Trophoblast cell (in vitro differentiated cells and primary cell): ENCODE data around the gene SCYGR3.
A peak's percentile ranks its signal among the peaks of the same experiment; 100 is the strongest.
"Not testable (repeated sequence)": the region's sequence is repeated elsewhere in the genome, so short reads cannot be mapped to it uniquely, and the experiment has no call there.

Experiments used
- DNase-seq, 2 donors: peaks; one replicate each; pipeline ENCODE4 v3.0.0-alpha.2; 2016
- H2AFZ ChIP-seq: 2 replicates; pipeline ENCODE4 v1.6.1; 2013; ENCODE audit warnings: low read length, moderate library complexity, mild to moderate bottlenecking; ENCODE audit not compliant: insufficient read depth, poor library complexity
- H2AK5ac ChIP-seq: 2 replicates; pipeline ENCODE4 v1.6.1; 2013; ENCODE audit warnings: mild to moderate bottlenecking, low read length
- H2BK120ac ChIP-seq: 2 replicates; pipeline ENCODE4 v1.6.1; 2013; ENCODE audit warnings: low read length, mild to moderate bottlenecking, moderate library complexity; ENCODE audit not compliant: insufficient read depth, poor library complexity
- H2BK12ac ChIP-seq: 2 replicates; pipeline ENCODE4 v1.6.1; 2013; ENCODE audit warnings: mild to moderate bottlenecking, low read length, moderate library complexity
- H2BK5ac ChIP-seq: 2 replicates; pipeline ENCODE4 v1.6.1; 2013; ENCODE audit warnings: low read length, low read depth, moderate library complexity, mild to moderate bottlenecking; ENCODE audit not compliant: poor library complexity
- H3K14ac ChIP-seq: 2 replicates; pipeline ENCODE4 v1.6.1; 2013; ENCODE audit warnings: mild to moderate bottlenecking, low read length
- H3K18ac ChIP-seq: 2 replicates; pipeline ENCODE4 v1.6.1; 2013; ENCODE audit warnings: mild to moderate bottlenecking, low read length
- H3K23ac ChIP-seq: 2 replicates; pipeline ENCODE4 v1.6.1; 2013; ENCODE audit warnings: low read length
- H3K27ac ChIP-seq: 2 replicates; pipeline ENCODE4 v1.5.1; 2013; ENCODE audit warnings: low read depth, mild to moderate bottlenecking, inconsistent platforms, low read length, moderate library complexity
- H3K27me3 ChIP-seq: 2 replicates; pipeline ENCODE4 v1.6.1; 2013; ENCODE audit warnings: inconsistent platforms, mild to moderate bottlenecking, low read length, moderate library complexity; ENCODE audit not compliant: insufficient read depth
- H3K36me3 ChIP-seq, 2 experiments: 1 replicate in 1 of 2; 2 replicates in 1 of 2; pipeline ENCODE4 v1.6.1; 2013; ENCODE audit warnings: low read length in 2 of 2, mild to moderate bottlenecking in 2 of 2, moderate library complexity in 1 of 2; ENCODE audit not compliant: insufficient read depth in 2 of 2, control insufficient read depth in 1 of 2
- H3K4ac ChIP-seq: 2 replicates; pipeline ENCODE4 v1.6.1; 2013; ENCODE audit warnings: low read depth, mild to moderate bottlenecking, low read length, moderate library complexity
- H3K4me1 ChIP-seq, 2 experiments: 1 replicate in 1 of 2; 2 replicates in 1 of 2; pipeline ENCODE4 v1.6.1; 2013; ENCODE audit warnings: low read length in 2 of 2, mild to moderate bottlenecking in 2 of 2, moderate library complexity in 1 of 2; ENCODE audit not compliant: insufficient read depth in 2 of 2, control insufficient read depth in 1 of 2
- H3K4me2 ChIP-seq: 2 replicates; pipeline ENCODE4 v1.6.1; 2013; ENCODE audit warnings: inconsistent platforms, mild to moderate bottlenecking, low read length, moderate library complexity
- H3K4me3 ChIP-seq: 2 replicates; pipeline ENCODE4 v1.5.1; 2013; ENCODE audit warnings: mild to moderate bottlenecking, low read depth, low read length, inconsistent platforms
- H3K79me1 ChIP-seq: one replicate; pipeline ENCODE4 v1.6.1; 2013; ENCODE audit warnings: low read length
- H3K79me2 ChIP-seq: 2 replicates; pipeline ENCODE4 v1.6.1; 2013; ENCODE audit warnings: low read length, mild to moderate bottlenecking; ENCODE audit not compliant: control insufficient read depth, insufficient read depth, poor library complexity
- H3K9ac ChIP-seq: 2 replicates; pipeline ENCODE4 v1.6.1; 2013; ENCODE audit warnings: mild to moderate bottlenecking, low read length
- H3K9me3 ChIP-seq: 2 replicates; pipeline ENCODE4 v1.6.1; 2013; ENCODE audit warnings: low read depth, mild to moderate bottlenecking, control low read depth, inconsistent platforms, low read length; ENCODE audit not compliant: insufficient read depth
- H4K12ac ChIP-seq: 2 replicates; pipeline ENCODE4 v1.6.1; 2013; ENCODE audit warnings: low read depth, mild to moderate bottlenecking, low read length, moderate library complexity
- H4K8ac ChIP-seq: 2 replicates; pipeline ENCODE4 v1.6.1; 2013; ENCODE audit warnings: low read depth, mild to moderate bottlenecking, low read length, moderate library complexity
- H4K91ac ChIP-seq: one replicate; pipeline ENCODE4 v1.6.1; 2013; ENCODE audit warnings: low read depth, mild to moderate bottlenecking, low read length, moderate library complexity
- WGBS: extraction: QIAGEN DNeasy Blood & Tissue Kit; methylation state at CpG from one replicate; pipeline ENCODE4 v1.1.7; 2013; ENCODE audit warnings: missing lambda C conversion rate; ENCODE audit not compliant: insufficient read length, insufficient coverage; ENCODE audit errors: extremely low coverage; 5-methylcytosine and 5-hydroxymethylcytosine counted together

Gene SCYGR3

GRCh38 chr2:227602358-227602757 lies 12.3 kb downstream of the SCYGR3 start:
- Histone ChIP-seq H2BK5ac (no peak overlapping the region), H2AFZ (no peak overlapping the region), H3K27ac (no peak overlapping the region), H3K79me1 (no peaks in the 10 kb centered on the region), H3K9ac (no peak overlapping the region), H2BK120ac (no peak overlapping the region), H3K14ac (no peak overlapping the region), H4K91ac (no peak overlapping the region), H4K12ac (no peak overlapping the region), H3K36me3 (no peaks in the 10 kb centered on the region), H2BK12ac (no peak overlapping the region), H4K8ac (no peak overlapping the region), H3K4me1 (no peaks in the 10 kb centered on the region), H3K18ac (no peak overlapping the region), H3K27me3 (no peaks in the 10 kb centered on the region), H3K4me3 (no peak overlapping the region), H2AK5ac (no peak overlapping the region), H3K23ac (no peak overlapping the region), H3K4me2 (no peak overlapping the region), H3K9me3 (no peaks in the 10 kb centered on the region), H3K79me2 (no peaks in the 10 kb centered on the region), H3K4ac (no peak overlapping the region)
- DNase-seq: no peak
- no CpG with 5 or more reads among the region's 3 CpGs for WGBS

- no CpG with 5 or more reads among the region's 16 CpGs for WGBS
- H2AFZ ChIP-seq, H3K4ac ChIP-seq, H3K9me3 ChIP-seq, H3K79me1 ChIP-seq, H3K36me3 ChIP-seq, H2BK5ac ChIP-seq, H3K27me3 ChIP-seq, H3K9ac ChIP-seq, H3K4me1 ChIP-seq, DNase-seq, H3K4me3 ChIP-seq, H3K79me2 ChIP-seq, H3K14ac ChIP-seq, H4K12ac ChIP-seq, H3K4me2 ChIP-seq, H3K23ac ChIP-seq, H4K91ac ChIP-seq, H2BK12ac ChIP-seq, H3K27ac ChIP-seq, H2AK5ac ChIP-seq, H4K8ac ChIP-seq, H3K18ac ChIP-seq: not testable (repeated sequence)
- peak within 1 kb of the TSS; percentile 28 for H2BK120ac ChIP-seq
These were observed 15.7 kb downstream of the SCYGR3 start, which contains the start of gene SCYGR2 for GRCh38 chr2:227598835-227599503. SCYGR2 (plus strand) TSS chr2:227598893; CDS start chr2:227598893, 0 bp downstream.

- Histone ChIP-seq H2AK5ac (no peak overlapping the region), H3K4ac (no peak overlapping the region), H3K79me2 (no peaks in the 10 kb centered on the region), H4K91ac (no peak overlapping the region), H3K4me2 (no peak overlapping the region), H2BK120ac (no peak overlapping the region), H3K79me1 (no peaks in the 10 kb centered on the region), H3K18ac (no peak overlapping the region), H2AFZ (no peak overlapping the region), H3K14ac (no peak overlapping the region), H3K27me3 (no peaks in the 10 kb centered on the region), H4K8ac (no peak overlapping the region), H3K9me3 (no peaks in the 10 kb centered on the region), H3K4me3 (no peak overlapping the region), H3K9ac (no peak overlapping the region), H3K23ac (no peak overlapping the region), H2BK12ac (no peak overlapping the region), H2BK5ac (no peak overlapping the region), H3K36me3 (no peaks in the 10 kb centered on the region), H3K27ac (no peak overlapping the region), H3K4me1 (no peaks in the 10 kb centered on the region), H4K12ac (no peak overlapping the region)
- WGBS: no CpG with 5 or more reads among the region's 4 CpGs
- no peak for DNase-seq
These were observed 16.6 kb downstream of the SCYGR3 start for GRCh38 chr2:227597998-227598397.

- no peaks in the 10 kb centered on the region for H3K36me3 ChIP-seq
- no peak overlapping the region for H3K23ac ChIP-seq
- H3K9me3 ChIP-seq: no peaks in the 10 kb centered on the region
- no peak overlapping the region for H4K12ac ChIP-seq
- DNase-seq: no peak
- H4K8ac ChIP-seq: no peak overlapping the region
- H3K27ac ChIP-seq: no peak overlapping the region
- H3K79me2 ChIP-seq: no peaks in the 10 kb centered on the region
- H2BK12ac ChIP-seq: no peak overlapping the region
- H3K4ac ChIP-seq: no peak overlapping the region
- no peak overlapping the region for H3K18ac ChIP-seq
- no peak overlapping the region for H3K4me2 ChIP-seq
- no peak overlapping the region for H2BK5ac ChIP-seq
- no peak overlapping the region for H3K9ac ChIP-seq
- no peak overlapping the region for H2AK5ac ChIP-seq
- H3K79me1 ChIP-seq: no peaks in the 10 kb centered on the region
- H4K91ac ChIP-seq: no peak overlapping the region
- H3K14ac ChIP-seq: no peak overlapping the region
- H3K4me1 ChIP-seq: no peaks in the 10 kb centered on the region
- H3K27me3 ChIP-seq: no peaks in the 10 kb centered on the region
- no peak overlapping the region for H2AFZ ChIP-seq
- H3K4me3 ChIP-seq: no peak overlapping the region
- H2BK120ac ChIP-seq: no peak overlapping the region
These were observed 17.6 kb downstream of the SCYGR3 start for GRCh38 chr2:227597036-227597435.
